Measurements from ENCODE around the gene HS3ST2.

DNA sequence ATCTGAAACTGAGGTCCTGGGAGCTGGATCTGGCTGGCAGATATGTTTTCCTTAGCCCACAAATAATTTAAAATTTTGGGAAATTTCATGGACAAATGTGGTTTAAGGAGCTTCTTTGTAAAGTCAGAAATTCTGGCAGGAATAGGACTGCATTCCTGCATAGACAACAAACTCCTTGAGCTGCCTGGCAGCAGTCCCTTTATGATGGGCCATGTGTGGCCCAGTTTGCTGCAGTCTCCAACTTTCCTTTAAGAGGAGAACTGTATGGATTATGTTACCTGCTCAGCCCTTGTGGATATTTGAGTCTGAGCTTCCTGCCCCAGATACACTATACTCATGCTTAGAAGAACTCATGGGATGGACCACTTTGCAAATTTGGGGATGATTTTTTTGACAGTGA is 48.5 kb upstream of the HS3ST2 start:
- TF ChIP-seq, protein P1, sequence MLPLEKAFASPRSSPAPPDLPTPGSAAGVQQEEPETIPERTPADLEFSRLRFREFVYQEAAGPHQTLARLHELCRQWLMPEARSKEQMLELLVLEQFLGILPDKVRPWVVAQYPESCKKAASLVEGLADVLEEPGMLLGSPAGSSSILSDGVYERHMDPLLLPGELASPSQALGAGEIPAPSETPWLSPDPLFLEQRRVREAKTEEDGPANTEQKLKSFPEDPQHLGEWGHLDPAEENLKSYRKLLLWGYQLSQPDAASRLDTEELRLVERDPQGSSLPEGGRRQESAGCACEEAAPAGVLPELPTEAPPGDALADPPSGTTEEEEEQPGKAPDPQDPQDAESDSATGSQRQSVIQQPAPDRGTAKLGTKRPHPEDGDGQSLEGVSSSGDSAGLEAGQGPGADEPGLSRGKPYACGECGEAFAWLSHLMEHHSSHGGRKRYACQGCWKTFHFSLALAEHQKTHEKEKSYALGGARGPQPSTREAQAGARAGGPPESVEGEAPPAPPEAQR (tag by site-specific recombination; IDR thresholded peaks at IDR 0.05): no peak
- TF ChIP-seq, protein P2, sequence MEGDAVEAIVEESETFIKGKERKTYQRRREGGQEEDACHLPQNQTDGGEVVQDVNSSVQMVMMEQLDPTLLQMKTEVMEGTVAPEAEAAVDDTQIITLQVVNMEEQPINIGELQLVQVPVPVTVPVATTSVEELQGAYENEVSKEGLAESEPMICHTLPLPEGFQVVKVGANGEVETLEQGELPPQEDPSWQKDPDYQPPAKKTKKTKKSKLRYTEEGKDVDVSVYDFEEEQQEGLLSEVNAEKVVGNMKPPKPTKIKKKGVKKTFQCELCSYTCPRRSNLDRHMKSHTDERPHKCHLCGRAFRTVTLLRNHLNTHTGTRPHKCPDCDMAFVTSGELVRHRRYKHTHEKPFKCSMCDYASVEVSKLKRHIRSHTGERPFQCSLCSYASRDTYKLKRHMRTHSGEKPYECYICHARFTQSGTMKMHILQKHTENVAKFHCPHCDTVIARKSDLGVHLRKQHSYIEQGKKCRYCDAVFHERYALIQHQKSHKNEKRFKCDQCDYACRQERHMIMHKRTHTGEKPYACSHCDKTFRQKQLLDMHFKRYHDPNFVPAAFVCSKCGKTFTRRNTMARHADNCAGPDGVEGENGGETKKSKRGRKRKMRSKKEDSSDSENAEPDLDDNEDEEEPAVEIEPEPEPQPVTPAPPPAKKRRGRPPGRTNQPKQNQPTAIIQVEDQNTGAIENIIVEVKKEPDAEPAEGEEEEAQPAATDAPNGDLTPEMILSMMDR (tag by site-specific recombination; IDR thresholded peaks at IDR 0.05): no peak
- TF ChIP-seq ZBTB7A (tag by site-specific recombination; IDR thresholded peaks at IDR 0.05; ENCODE audit: low read depth): no peak
- no peak for TF ChIP-seq ZNF16 (tag by site-specific recombination; IDR thresholded peaks at IDR 0.05; ENCODE audit: low read depth)
- no peak for TF ChIP-seq ZNF561 (tag by site-specific recombination; IDR thresholded peaks at IDR 0.05; ENCODE audit: borderline replicate concordance)
- TF ChIP-seq ZBTB8A (tag by site-specific recombination; IDR thresholded peaks at IDR 0.05): no peak
- no peak for TF ChIP-seq ZBTB21 (tag by site-specific recombination; IDR thresholded peaks at IDR 0.05)
